GM19099 (cell line): ENCODE data around the gene POP7.

Experiments
- POLR2A ChIP-seq: IDR thresholded peaks from 3 replicates; pipeline ENCODE4 v1.6.1; 2011; ENCODE audit warnings: low read depth; ENCODE audit not compliant: insufficient read length; ENCODE audit errors: extremely low read depth

Gene POP7

DNA sequence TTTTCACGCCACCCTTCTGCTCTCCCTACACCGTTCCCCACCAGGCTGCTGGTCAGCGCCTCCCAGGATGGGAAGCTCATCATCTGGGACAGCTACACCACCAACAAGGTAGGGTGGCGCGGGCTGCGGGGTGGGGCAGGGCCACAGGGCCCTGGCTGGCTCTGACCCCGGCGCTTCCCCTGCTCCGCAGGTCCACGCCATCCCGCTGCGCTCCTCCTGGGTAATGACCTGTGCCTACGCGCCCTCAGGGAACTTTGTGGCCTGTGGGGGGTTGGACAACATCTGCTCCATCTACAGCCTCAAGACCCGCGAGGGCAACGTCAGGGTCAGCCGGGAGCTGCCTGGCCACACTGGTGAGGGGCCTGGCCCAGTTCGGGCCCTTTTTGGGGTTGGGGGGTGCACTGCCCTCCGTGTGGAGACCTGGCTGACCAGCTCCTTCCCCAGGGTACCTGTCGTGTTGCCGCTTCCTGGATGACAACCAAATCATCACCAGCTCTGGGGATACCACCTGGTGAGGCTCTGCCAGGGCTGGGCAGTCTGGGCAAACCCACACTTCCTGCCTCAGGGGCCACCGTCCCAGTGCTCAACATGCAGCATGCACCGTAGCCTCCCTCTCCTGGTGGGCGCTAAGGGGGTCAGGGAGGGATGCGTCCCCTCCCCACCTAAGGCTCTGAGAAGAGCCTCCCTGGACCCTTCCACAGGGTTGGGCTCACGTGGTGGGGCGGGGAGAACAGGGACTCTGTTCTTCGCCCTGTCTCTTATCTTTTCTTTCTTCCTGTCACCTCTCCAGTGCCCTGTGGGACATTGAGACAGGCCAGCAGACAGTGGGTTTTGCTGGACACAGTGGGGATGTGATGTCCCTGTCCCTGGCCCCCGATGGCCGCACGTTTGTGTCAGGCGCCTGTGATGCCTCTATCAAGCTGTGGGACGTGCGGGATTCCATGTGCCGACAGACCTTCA is 28.3 kb upstream of the POP7 start:
- no peak for TF ChIP-seq POLR2A

- TF ChIP-seq POLR2A, result no peak
Observed at GRCh38 chr7:100678291-100678984, 27.5 kb upstream of the POP7 start.

DNA sequence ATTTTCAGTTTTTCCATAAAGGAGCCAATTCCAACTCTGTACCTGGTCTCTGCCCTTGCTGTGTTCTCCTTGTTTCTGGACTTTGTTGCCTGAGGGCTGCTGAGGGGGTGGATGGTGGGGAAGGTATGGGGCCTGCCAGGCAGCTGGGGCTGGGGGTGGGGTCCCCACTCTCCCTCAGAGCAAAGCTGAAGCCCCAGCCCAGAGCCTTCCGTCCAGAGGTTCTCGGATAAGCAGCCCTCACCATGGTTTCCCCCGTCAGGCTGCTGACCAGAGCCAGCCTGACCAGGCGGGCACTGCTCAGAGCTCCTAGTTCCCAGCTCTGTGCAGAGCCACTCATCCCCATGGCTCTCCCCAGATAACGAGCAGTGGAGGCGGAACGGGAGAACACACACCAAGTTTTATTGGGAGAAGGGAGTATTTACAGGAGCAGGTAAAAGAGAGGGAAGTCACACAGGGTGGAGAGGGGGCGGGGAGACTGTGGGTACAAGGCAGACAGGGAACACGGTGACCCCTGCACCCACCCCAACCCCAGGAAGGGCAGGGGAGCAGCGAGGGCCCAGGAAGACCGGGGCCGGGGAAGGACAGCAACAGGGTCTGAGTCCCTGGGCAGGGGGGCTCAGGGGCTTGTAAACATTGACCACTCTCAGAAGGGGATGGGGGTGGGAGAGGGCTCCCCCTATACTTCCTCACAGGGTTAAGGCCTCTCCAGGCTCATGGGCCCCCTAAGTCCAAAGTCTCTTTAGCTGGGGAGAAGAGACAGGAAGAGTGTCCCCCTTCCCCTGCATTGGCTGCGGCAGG is 26.6 kb upstream of the POP7 start:
- TF ChIP-seq POLR2A, result no peak

- no peak for TF ChIP-seq POLR2A
Observed at GRCh38 chr7:100679927-100680575, 25.9 kb upstream of the POP7 start.

- no peak for TF ChIP-seq POLR2A
Observed at GRCh38 chr7:100680576-100681271, 25.2 kb upstream of the POP7 start.

GRCh38 chr7:100681491-100682227 is 24.3 kb upstream of the POP7 start:
- TF ChIP-seq POLR2A, result no peak

DNA sequence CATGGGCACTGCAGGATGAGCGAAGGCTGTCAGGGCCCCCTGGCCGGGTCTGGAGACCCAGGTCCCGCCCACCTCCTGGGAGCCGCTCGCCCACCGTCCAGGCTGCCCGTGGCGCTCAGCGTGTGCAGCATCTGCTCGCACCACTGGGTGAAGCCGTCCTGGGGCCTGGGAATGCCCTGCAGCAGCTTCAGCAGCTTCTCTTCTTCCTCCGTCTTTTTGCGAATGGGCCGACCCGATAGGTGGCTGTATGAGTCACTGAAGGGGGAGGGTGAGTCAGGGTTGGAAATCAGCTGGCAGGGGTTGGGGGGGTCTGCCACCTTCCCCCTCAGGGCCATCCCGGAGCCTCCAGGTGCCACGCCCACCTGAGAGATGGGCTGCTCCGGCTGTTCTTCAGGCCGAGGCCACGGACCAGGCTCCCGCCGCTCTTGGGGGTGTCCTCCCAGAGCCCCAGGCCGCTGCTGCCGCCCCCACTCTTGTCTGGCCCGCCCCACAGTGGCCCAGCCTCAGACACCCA is 23.6 kb upstream of the POP7 start:
- TF ChIP-seq POLR2A, result no peak

DNA sequence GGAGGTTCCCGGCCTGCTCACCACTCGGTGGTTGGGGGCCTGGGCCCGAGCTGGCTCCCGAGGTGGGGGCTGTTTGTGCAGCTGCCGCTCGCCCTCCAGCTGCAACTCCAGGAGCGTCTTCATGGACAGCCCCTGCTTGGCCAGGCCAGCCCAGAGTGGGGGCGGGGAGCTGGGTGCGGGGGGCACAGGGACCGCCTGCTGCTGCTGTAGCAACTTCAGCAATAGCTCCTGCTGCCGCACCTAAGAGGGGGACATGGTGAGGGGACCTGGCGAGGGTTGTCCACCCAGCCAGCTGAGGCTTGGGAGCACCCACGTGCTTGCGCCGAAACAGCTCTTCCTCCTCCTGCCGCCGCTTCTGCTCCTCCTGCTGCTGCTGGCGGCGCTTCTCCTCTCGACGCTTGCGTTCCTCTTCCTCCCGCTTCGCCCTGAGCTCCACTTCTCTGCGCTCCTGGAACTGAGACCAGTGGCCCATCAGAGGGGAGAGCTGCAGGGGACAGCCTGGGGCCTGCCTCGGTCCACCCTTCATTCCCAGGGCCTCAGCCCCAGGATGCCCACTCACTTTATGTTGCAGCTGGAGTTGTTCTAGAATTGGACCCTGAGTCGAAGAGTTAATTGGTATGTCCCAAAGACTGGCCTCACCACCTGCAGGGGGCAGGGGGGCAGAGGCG is 22.8 kb upstream of the POP7 start:
- TF ChIP-seq POLR2A, result no peak

DNA sequence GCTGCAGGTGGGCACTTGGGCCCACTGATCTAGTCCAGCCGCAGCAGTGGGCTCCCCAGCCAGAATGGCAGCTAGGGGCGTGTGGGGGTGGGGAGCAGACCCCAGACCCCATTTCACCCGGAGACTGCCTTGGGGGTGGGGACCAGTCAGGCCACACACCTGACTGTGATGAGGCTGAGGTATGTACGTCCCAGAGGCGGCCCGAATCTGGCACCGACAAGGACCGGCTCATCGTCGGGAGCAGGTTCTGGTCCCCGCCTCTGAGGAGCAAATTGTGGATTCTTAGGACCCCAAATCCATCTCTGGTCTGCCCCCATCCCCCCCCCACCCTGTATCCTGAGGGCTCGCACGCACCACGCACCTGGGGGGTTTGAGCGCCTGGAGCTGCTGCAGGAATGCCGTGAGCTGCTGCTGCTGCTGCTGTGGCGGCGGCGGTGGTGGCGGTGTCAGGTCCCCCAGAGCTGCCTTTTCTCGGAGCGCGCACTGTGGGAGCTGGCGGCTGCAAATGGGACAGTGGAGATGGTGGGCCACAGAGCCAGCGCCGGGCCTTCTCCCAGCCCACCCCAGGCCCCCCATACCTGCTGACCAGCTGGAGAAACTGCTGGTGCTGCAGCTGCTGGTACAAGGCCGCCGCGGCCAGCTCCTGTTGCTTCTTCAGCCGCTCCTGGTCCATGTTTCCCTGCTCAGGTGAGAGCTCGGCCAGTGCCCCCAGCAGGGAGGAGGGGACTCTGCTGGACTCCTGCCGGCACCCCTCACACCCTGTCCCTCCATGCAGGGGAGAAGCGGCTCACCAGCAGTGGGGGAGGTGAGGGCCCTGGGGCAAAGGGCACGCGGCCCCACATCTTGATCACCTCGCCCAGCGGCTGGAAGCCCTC is 22.0 kb upstream of the POP7 start:
- TF ChIP-seq POLR2A, result no peak

DNA sequence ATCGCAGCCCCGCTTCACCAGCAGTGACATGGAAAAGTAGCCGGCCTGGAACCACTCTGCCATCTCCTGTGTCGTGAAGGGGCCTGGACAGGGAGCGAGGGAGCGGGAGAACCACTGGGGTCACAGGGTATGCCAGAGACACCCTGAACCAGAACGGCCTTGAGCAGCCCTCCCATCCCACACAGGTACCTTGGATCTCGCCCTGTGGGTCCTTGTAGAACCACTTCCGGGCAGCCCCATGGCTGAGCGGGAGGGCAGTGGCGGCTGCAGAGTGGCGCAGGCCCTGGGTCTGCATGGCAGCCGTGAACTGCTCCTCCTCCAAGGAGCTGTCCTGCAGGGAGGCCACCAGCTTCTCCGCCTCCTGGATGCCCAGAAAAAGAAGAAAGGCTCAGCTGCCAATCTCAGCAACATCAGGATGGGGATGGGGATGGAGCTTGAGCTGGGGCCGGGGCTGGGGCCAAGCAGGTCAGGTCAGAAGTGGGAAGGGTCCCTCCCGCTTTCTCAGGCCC is 21.3 kb upstream of the POP7 start:
- no peak for TF ChIP-seq POLR2A

DNA sequence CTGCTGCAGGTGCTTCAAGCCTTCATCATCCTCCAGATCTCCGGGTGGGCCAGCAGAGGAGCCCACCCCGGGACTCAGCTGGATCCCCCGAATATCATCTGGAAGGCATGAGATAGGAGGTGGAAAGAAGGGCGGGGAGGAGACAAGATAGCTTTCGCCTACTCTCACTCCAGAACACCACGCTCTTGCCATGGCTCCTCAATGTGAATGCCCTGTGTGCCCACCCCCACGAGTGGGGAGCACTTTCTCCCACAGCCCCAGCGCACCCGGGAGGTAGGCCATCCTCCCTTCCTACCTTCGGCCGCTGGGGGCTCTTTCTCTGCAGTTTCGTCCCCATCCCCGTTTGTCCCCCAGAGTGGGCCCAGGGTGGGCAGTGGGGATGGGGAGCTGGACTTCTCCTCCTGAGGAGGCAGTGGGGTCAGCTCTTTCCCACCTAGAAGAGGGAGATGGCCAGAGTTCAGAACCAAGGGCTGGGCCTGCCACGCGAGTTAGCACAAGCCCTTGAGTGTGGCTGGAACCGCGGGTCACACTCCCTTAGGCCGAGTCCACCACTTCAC is 20.8 kb upstream of the POP7 start:
- TF ChIP-seq POLR2A, result no peak
